ENCODE results near the gene FMR1NB. TPM values are rescaled to one million over a fixed set of nuclear protein-coding genes. Genes with fewer than 3 reads are reported as not detected.

FMR1NB gene
- total and polyA plus RNA-seq, 8 donors: not detected

DNA sequence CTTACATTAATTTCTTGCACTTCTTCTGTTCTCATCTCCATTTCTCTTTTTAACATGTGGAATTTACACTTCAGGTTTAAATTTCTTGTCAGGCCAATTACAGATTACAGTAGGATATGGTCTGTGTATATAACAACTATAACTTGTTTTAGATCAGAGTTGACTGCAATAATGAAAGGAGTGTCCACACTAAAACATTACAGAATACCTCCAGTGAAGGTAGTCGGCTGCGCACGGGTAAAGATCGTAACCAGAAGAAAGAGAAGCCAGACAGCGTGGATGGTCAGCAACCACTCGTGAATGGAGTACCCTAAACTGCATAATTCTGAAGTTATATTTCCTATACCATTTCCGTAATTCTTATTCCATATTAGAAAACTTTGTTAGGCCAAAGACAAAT, 32.6 kb upstream of the FMR1NB start:
- Histone ChIP-seq H3K4me3 (no peak overlapping the region), H3K9me3 (no peaks in the 10 kb centered on the region), H3K27ac (no peak overlapping the region), H3K36me3 (peaks cover 0 to 51% (median 43%) of the 10 kb centered on the region in 4 donors), H3K4me1 (no peaks in the 10 kb centered on the region), H3K27me3 (no peaks in the 10 kb centered on the region)
- 87 to 99% (median 97%) methylated on average over 7 of the region's 7 CpGs for WGBS, 5 donors
- no peak for DNase-seq
- TF ChIP-seq POLR2A (IDR thresholded peaks at IDR 0.05) (no peak), POLR2AphosphoS5 (IDR thresholded peaks at IDR 0.05) (no peak), EP300 (IDR thresholded peaks at IDR 0.05) (no peak)
- TF ChIP-seq, protein P1, sequence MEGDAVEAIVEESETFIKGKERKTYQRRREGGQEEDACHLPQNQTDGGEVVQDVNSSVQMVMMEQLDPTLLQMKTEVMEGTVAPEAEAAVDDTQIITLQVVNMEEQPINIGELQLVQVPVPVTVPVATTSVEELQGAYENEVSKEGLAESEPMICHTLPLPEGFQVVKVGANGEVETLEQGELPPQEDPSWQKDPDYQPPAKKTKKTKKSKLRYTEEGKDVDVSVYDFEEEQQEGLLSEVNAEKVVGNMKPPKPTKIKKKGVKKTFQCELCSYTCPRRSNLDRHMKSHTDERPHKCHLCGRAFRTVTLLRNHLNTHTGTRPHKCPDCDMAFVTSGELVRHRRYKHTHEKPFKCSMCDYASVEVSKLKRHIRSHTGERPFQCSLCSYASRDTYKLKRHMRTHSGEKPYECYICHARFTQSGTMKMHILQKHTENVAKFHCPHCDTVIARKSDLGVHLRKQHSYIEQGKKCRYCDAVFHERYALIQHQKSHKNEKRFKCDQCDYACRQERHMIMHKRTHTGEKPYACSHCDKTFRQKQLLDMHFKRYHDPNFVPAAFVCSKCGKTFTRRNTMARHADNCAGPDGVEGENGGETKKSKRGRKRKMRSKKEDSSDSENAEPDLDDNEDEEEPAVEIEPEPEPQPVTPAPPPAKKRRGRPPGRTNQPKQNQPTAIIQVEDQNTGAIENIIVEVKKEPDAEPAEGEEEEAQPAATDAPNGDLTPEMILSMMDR (IDR thresholded peaks at IDR 0.05): no peak
- intact Hi-C loops (cut with DNase I; ENCODE audit: low total_unique reads): no loop called here

DNA sequence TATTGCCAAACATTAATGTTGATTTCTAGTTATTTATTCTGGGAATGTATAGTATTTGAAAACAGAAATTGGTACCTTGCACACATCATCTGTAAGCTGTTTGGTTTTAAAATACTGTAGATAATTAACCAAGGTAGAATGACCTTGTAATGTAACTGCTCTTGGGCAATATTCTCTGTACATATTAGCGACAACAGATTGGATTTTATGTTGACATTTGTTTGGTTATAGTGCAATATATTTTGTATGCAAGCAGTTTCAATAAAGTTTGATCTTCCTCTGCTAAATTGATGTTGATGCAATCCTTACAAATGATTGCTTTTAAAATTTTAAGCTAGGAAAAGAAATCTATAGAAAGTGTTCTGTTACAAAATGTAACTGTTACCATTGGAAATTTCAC, 30.8 kb upstream of the FMR1NB start:
- no peak for DNase-seq
- Histone ChIP-seq H3K36me3 (peaks cover 0 to 33% (median 26%) of the 10 kb centered on the region in 4 donors), H3K4me1 (no peaks in the 10 kb centered on the region), H3K4me3 (no peak overlapping the region), H3K27ac (no peak overlapping the region), H3K9me3 (no peaks in the 10 kb centered on the region), H3K27me3 (no peaks in the 10 kb centered on the region)
- intact Hi-C loops (cut with DNase I; ENCODE audit: low total_unique reads): no loop called here
- no peak for TF ChIP-seq POLR2A (IDR thresholded peaks at IDR 0.05)
- TF ChIP-seq EP300 (IDR thresholded peaks at IDR 0.05): no peak
- no peak for TF ChIP-seq POLR2AphosphoS5 (IDR thresholded peaks at IDR 0.05)
- TF ChIP-seq, protein P1 (IDR thresholded peaks at IDR 0.05): no peak
- WGBS, 5 donors: 52 to 74% (median 68%) methylated on average over 1 of the region's 1 CpG

DNA sequence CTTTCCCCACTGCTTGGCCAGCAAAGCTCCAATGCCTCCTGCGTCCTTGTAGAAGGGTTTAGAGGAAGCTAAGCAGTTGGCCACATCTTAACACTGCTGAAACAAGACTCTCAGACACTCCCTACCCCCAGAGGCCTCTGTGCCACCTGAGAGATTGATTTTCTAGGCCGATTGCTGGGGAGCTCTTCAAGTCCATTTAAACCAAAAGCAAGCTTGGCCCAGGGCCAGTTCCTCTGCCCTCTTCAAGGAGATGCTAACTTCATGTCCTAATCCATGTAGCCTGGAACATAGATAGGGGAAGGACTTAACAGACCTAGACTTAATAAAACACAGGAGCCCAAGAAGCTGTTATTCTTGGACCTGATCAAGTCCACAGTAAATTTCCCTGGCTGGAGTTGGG, 27.2 kb upstream of the FMR1NB start:
- WGBS, 5 donors: 35 to 57% (median 50%) methylated on average over 1 to 2 of the region's 2 CpGs
- Histone ChIP-seq H3K9me3 (no peaks in the 10 kb centered on the region), H3K27me3 (no peaks in the 10 kb centered on the region), H3K4me1 (no peaks in the 10 kb centered on the region), H3K36me3 (peaks cover 0 to 3% (median under 1%) of the 10 kb centered on the region in 4 donors), H3K4me3 (no peak overlapping the region), H3K27ac (no peak overlapping the region)
- intact Hi-C loops (cut with DNase I; ENCODE audit: low total_unique reads): no loop called here
- peak in 1 of 2 donors; percentile 26 for DNase-seq
- TF ChIP-seq EP300 (IDR thresholded peaks at IDR 0.05) (no peak), POLR2AphosphoS5 (IDR thresholded peaks at IDR 0.05) (no peak), POLR2A (IDR thresholded peaks at IDR 0.05) (no peak)
- TF ChIP-seq, protein P1 (IDR thresholded peaks at IDR 0.05): no peak

DNA sequence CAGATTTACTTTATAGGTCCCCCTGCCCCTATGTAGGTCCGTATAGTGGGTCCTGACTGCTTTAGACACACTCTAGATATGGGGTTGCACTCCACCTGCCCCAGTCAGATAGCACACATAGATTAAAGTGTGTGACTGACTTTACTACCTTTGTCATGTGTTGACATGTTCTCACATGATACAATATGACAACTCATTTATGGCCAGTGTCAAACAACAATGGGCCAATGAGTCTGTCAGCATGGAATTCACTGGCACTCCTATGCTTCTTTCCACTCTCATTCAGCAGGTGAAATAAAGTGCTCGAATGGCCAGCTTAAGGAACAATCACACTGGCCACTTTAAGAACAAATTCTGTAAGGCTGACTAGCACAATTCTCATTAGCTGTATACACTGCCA, 23.8 kb upstream of the FMR1NB start:
- no peak overlapping the region for H3K27ac ChIP-seq
- H3K27me3 ChIP-seq: no peaks in the 10 kb centered on the region
- 49 to 86% (median 71%) methylated on average over 1 to 2 of the region's 2 CpGs for WGBS, 5 donors
- no peak for DNase-seq
- no peaks in the 10 kb centered on the region for H3K36me3 ChIP-seq
- intact Hi-C loops (cut with DNase I; ENCODE audit: low total_unique reads): no loop called here
- no peaks in the 10 kb centered on the region for H3K9me3 ChIP-seq
- TF ChIP-seq, protein P1 (IDR thresholded peaks at IDR 0.05): no peak
- TF ChIP-seq POLR2AphosphoS5 (IDR thresholded peaks at IDR 0.05) (no peak), POLR2A (IDR thresholded peaks at IDR 0.05) (no peak), EP300 (IDR thresholded peaks at IDR 0.05) (no peak)
- H3K4me3 ChIP-seq: no peak overlapping the region
- no peaks in the 10 kb centered on the region for H3K4me1 ChIP-seq

Measured in stomach (tissue), 9 donors.